Motor neuron (in vitro differentiated cells): ENCODE results near the gene DUOXA1. TPM values are rescaled to one million over a fixed set of nuclear protein-coding genes. Genes with fewer than 3 reads are reported as not detected.

ENCODE experiments used
- ATAC-seq, 8 experiments: fragments of 200-7000 bp; cut with Tn5 transposase; replicated peaks in 6 of 8; 2 replicates each; pipeline ENCODE4 v1.8.0; 2021; ENCODE audit warnings: mild to moderate bottlenecking in 8 of 8, moderate library complexity in 8 of 8
- H3K27ac ChIP-seq, 2 donors: fragments of 250-450 bp; sonication (Bioruptor Pico); 2 replicates each; pipeline ENCODE4 v1.9.0; 2021; ENCODE audit warnings: antibody characterized with exemption in 2 of 2, mild to moderate bottlenecking in 2 of 2, moderate library complexity in 1 of 2
- H3K4me1 ChIP-seq, 2 donors: fragments of 250-450 bp; sonication (Bioruptor Pico); replicated peaks in 1 of 2; 2 replicates each; pipeline ENCODE4 v1.6.1; 2021; ENCODE audit warnings: antibody characterized with exemption in 2 of 2, mild to moderate bottlenecking in 2 of 2, moderate library complexity in 1 of 2
- H3K4me3 ChIP-seq, 5 donors: fragments of 250-450 bp; sonication (Bioruptor Pico); 2 replicates each; pipeline ENCODE4 v1.9.0; 2021; ENCODE audit warnings: antibody characterized with exemption in 5 of 5, mild to moderate bottlenecking in 5 of 5, moderate library complexity in 4 of 5
- WGBS, 10 experiments: fragments of 450-650 bp; shearing (Covaris generic); methylation state at CpG; one replicate each; pipeline ENCODE4 v1.0.0; 2022; 5-methylcytosine and 5-hydroxymethylcytosine counted together
- in situ Hi-C, 9 experiments: fragments of 400-800 bp; cut with MboI; loops; one replicate each; pipeline ENCODE4 v1.15.0; 2021; ENCODE audit warnings: low sequenced_read_pairs in 9 of 9, low pct_unique_long_range_greater_than_20kb in 2 of 9; ENCODE audit not compliant: unreplicated experiment in 9 of 9
- total RNA-seq, 8 experiments: library from RNA; unstranded; fragments of 300-600 nt; gene quantifications; 2 replicates each; pipeline versions ENCODE4 v1.2.3 to v1.2.4, GENCODE V29; 2022

DUOXA1 gene
- total RNA-seq, 8 experiments from 2014 or later = 0.05 to 3.3 (median 0.48) TPM; not detected in 2

DNA sequence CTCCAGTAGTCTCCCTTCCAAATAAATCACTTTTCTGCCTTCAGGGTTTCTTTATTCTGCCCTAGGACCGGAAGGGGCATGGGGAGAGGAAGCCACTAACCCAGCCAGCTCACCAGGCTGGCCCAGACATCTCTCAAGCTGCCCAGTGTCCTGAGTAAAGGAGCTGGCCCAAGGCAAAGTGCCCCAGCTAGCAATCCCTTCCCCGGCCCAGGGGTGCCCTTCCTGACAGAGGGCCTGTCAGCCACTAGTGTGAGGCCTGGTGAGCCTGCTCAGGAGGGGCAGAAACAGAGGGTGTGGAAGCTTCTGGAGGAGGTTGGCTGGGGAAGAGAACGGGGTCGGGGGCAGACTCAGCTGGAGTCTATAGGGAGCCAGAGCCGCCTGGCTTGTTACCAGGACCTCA is 35.9 kb upstream of the DUOXA1 start:
- no peak for ATAC-seq
- Histone ChIP-seq H3K4me1 (peaks cover 25 to 42% of the 10 kb centered on the region in 2 donors), H3K4me3 (no peak overlapping the region), H3K27ac (peak overlapping the region; percentile 95 to 97)
- WGBS, 10 experiments = 80 to 100% methylated on average over 1 to 4 of the region's 5 CpGs; no CpG with 5 or more reads in 8 of the 10 experiments
- in situ Hi-C loops = loop anchor here in 3 of 9 experiments (25.0 kb wide), 2 partner anchors 222 to 247 kb away; partner anchors contain the start of gene GATM (in 2 of the 3)

DNA sequence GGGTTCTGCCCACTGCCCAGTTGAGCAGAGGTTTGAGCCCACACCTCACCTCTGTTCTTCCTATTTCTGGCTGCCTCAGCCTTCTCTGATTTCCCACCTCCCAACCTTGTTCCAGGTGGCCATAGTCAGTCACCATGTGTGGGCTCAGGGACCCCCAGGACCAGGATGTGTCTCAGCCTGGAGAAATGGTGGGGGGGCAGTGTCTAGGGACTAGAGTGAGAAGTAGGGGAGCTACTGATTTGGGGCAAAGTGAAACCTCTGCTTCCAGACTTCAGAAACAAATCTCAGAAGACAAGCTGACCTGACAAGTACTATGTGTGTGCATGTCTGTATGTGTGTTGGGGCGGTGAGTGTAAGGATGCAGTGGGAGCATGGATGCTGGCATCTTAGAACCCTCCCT is 35.2 kb upstream of the DUOXA1 start:
- in situ Hi-C loops = loop anchor here in 3 of 9 experiments (25.0 kb wide), 2 partner anchors 222 to 247 kb away; partner anchors contain the start of gene GATM (in 2 of the 3)
- no peak overlapping the region for H3K4me3 ChIP-seq
- WGBS, 10 experiments = 100% methylated on average over 1 of the region's 1 CpG; no CpG with 5 or more reads in 6 of the 10 experiments
- ATAC-seq = no peak
- no peak overlapping the region for H3K27ac ChIP-seq
- peaks cover 23 to 37% of the 10 kb centered on the region in 2 donors for H3K4me1 ChIP-seq

DNA sequence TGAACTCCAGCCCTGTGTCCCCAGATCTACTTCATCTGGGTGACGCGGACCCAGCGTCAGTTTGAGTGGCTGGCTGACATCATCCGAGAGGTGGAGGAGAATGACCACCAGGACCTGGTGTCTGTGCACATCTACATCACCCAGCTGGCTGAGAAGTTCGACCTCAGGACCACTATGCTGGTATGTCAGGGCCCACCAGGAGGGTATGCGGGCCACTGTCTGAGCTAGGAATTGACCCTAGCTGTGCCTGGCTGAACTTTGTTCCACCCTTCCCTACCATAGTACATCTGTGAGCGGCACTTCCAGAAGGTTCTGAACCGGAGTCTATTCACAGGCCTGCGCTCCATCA is 33.8 kb upstream of the DUOXA1 start:
- peaks cover 13 to 23% of the 10 kb centered on the region in 2 donors for H3K4me1 ChIP-seq
- H3K27ac ChIP-seq = no peak overlapping the region
- no peak for ATAC-seq
- in situ Hi-C loops = loop anchor here in 3 of 9 experiments (25.0 kb wide), 2 partner anchors 224 to 249 kb away; partner anchors contain the start of gene GATM (in 2 of the 3)
- no peak overlapping the region for H3K4me3 ChIP-seq
- 51 to 100% (median 99%) methylated on average over 1 to 6 of the region's 9 CpGs; no CpG with 5 or more reads in 2 of the 10 experiments for WGBS, 10 experiments

DNA sequence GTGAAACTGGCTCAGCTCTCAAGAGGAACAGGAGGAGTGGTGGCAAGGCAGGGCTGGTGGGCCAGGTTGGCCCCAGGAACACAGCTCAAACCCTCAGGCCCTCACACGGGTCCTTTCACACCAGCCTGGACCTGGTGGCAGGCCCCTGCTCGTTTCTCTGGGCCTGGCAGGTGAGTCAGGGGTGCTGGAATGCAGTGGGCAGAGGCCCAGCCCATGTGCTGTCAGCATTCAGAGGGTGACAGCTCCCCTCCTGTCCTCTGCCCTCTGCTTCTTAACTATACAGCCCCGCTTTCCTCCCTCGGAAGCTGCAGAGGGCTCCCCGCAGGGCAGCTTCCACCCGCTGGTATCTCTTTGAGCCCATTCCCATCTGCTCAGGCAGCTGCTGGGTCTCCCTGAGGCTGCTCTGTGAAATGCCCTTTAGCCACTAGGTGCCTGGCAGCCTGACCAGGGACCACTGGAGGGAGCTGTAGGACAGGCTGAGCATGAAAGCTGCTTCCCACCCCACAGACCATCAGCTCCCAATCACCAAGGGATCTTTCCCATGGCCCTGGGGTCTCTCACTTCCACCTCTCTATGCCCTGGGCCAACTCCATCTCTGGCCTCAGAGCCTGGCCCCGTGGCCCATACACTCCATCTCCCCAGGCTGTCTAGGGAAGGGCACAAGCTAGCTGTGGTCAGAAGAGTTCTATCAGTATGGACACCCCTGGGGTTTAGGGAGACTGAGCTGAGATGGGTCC is 33.3 kb upstream of the DUOXA1 start:
- no peak overlapping the region for H3K4me3 ChIP-seq
- WGBS, 10 experiments = 0 to 30% (median 7%) methylated on average over 1 to 4 of the region's 7 CpGs; no CpG with 5 or more reads in 3 of the 10 experiments
- peak; percentile 42 to 74 (median 56) for ATAC-seq
- no peak overlapping the region for H3K27ac ChIP-seq
- peaks cover 18 to 22% of the 10 kb centered on the region in 2 donors for H3K4me1 ChIP-seq
- in situ Hi-C loops = loop anchor here in 3 of 9 experiments (25.0 kb wide), 2 partner anchors 224 to 249 kb away; partner anchors contain the start of gene GATM (in 2 of the 3)

DNA sequence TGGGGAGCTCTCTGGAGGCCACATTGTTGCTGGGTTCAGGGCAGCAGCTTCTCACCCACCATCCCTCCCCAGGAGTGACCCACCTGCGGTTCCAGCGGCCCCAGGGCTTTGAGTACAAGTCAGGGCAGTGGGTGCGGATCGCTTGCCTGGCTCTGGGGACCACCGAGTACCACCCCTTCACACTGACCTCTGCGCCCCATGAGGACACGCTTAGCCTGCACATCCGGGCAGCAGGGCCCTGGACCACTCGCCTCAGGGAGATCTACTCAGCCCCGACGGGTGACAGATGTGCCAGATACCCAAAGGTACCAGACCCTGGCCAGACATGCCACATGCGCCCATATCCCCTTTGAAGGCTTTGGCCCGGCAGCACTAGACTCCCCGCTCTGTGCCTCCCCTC is 32.0 kb upstream of the DUOXA1 start:
- no peak overlapping the region for H3K27ac ChIP-seq
- ATAC-seq = no peak
- in situ Hi-C loops = loop anchor here in 3 of 9 experiments (25.0 kb wide), 2 partner anchors 226 to 251 kb away; partner anchors contain the start of gene GATM (in 2 of the 3)
- H3K4me3 ChIP-seq = no peak overlapping the region
- peaks cover 26% of the 10 kb centered on the region in 2 donors for H3K4me1 ChIP-seq
- 90 to 100% (median 100%) methylated on average over 1 to 2 of the region's 14 CpGs; no CpG with 5 or more reads in 7 of the 10 experiments for WGBS, 10 experiments

DNA sequence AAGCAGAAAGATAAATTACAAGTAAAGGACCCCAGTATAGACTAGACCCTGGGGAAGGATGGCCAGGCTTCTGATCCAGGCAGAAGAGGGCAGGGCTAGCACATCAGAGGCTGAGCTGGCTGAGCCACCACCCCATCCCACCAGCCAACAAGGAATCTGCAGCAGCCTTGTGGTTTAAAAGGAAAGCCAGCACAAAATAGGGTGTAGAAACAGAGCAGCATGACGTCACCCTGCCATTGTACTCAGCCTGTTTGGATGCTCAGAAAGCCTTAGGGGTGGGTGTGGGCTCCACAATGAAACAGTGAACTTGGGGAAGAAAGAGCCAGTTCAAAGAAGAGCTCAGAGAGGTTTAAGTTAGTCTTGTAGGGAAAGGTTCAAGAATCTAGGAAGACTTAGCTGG is 28.3 kb upstream of the DUOXA1 start:
- H3K4me3 ChIP-seq = no peak overlapping the region
- in situ Hi-C loops = loop anchor here in 3 of 9 experiments (25.0 kb wide), 2 partner anchors 229 to 254 kb away; partner anchors contain the start of gene GATM (in 2 of the 3)
- WGBS, 10 experiments = 0% methylated on average over 1 of the region's 1 CpG; no CpG with 5 or more reads in 6 of the 10 experiments

DNA sequence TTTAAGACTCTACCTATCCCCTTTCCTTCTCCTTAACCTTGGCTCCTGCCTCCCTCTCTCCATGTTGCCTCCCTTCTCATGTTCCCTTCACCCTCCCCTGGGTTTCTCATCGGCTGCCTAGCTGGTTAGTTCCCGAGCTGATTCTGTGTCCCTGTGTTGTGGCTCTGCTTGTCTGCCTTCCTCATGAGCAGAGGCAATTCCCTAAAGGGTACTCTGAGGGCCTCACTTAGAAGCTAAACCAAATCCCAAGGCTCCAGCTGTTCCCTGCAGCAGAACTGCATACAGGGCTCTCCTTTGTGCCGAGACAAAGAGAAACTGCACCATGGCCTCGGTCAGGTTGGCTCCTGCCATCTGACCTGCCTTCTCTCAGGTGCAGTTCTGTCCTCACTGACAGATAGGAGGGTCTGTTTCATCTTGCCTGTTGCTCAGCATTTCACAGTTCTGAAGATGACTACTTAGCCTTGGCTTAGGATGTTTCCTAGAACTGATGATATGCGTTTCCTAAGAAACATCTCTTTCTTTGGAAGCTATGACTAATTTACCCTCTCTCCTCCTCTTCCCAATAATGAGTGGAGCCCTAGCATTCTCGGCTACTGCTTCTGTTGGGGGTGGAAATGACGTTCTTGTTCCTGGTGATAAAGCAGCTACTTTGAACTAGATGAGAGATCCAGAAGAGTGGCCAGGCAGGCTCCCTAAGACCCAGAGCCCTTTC is 27.2 kb upstream of the DUOXA1 start:
- Histone ChIP-seq H3K4me3 (no peak overlapping the region), H3K4me1 (peaks cover 12 to 13% of the 10 kb centered on the region in 2 donors), H3K27ac (no peak overlapping the region)
- WGBS, 10 experiments = 0 to 90% (median 62%) methylated on average over 1 to 6 of the region's 7 CpGs; no CpG with 5 or more reads in 3 of the 10 experiments
- in situ Hi-C loops = loop anchor here in 3 of 9 experiments (25.0 kb wide), 2 partner anchors 230 to 255 kb away; partner anchors contain the start of gene GATM (in 2 of the 3)
- peak in 2 of 8 experiments; percentile 12 to 55 for ATAC-seq

More for the DNA sequence above, 28.3 kb upstream of the DUOXA1 start:
- H3K4me1 ChIP-seq = peaks cover 12 to 13% of the 10 kb centered on the region in 2 donors
- peak; percentile 68 to 94 (median 88) for ATAC-seq
- no peak overlapping the region for H3K27ac ChIP-seq

DNA sequence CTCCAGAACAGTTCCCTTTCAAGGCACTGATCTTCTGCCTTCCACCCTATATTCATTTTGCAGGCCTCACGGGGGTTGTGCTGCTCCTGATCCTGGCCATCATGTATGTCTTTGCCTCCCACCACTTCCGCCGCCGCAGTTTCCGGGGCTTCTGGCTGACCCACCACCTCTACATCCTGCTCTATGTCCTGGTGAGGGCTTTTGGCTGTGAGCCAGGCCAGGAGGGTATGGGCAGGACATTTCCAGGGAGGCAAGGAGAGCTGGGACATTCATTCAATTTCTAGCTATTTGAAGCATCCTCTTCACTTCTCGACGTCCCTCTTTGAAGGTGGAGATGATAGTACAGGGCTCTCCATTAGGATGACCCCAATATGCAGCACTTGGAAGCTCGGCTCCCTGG is 26.1 kb upstream of the DUOXA1 start:
- H3K4me3 ChIP-seq = no peak overlapping the region
- no peak for ATAC-seq
- 44 to 100% (median 90%) methylated on average over 2 to 6 of the region's 8 CpGs; no CpG with 5 or more reads in 1 of the 10 experiments for WGBS, 10 experiments
- in situ Hi-C loops = loop anchor here in 3 of 9 experiments (25.0 kb wide), 2 partner anchors 232 to 257 kb away; partner anchors contain the start of gene GATM (in 2 of the 3)
- no peak overlapping the region for H3K27ac ChIP-seq
- peaks cover 12 to 13% of the 10 kb centered on the region in 2 donors for H3K4me1 ChIP-seq

DNA sequence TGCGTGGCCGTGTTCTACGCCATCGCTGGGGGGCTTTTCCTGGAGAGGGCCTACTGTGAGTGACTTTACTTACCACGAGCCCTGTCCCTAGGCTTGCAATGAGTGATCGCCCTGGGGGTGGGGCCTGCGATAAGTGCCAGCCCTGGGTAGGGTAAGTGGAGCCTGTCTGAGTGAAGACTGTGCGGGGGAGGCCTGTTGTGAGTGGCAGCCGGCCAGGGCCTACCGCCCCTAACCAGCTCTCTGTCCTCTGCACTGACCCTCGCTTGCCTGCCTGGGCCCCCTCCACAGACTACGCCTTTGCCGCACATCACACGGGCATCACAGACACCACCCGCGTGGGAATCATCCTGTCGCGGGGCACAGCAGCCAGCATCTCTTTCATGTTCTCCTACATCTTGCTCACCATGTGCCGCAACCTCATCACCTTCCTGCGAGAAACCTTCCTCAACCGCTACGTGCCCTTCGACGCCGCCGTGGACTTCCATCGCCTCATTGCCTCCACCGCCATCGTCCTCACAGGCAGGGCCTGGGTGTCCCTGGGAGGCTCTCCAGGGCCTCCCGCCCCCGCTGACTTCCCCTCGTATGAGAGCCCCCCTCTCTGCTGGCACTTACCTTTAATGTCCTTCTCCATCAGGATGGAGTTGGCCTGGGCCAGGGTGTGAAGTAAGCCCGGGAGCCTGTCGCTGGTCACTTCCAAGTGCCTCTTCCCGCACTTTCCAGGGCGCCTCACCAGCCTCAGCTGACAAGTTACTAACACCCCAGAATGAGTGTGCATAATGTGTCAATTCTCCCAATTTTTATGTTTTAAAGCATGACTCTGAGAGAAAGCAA is 22.5 kb upstream of the DUOXA1 start:
- in situ Hi-C loops = loop anchor here in 3 of 9 experiments (25.0 kb wide), 2 partner anchors 235 to 260 kb away; partner anchors contain the start of gene GATM (in 2 of the 3)
- H3K27ac ChIP-seq = no peak overlapping the region
- H3K4me3 ChIP-seq = no peak overlapping the region
- ATAC-seq = no peak
- peaks cover under 1 to 3% of the 10 kb centered on the region in 2 donors for H3K4me1 ChIP-seq
- 60 to 92% (median 87%) methylated on average over 1 to 5 of the region's 36 CpGs; no CpG with 5 or more reads in 4 of the 10 experiments for WGBS, 10 experiments

DNA sequence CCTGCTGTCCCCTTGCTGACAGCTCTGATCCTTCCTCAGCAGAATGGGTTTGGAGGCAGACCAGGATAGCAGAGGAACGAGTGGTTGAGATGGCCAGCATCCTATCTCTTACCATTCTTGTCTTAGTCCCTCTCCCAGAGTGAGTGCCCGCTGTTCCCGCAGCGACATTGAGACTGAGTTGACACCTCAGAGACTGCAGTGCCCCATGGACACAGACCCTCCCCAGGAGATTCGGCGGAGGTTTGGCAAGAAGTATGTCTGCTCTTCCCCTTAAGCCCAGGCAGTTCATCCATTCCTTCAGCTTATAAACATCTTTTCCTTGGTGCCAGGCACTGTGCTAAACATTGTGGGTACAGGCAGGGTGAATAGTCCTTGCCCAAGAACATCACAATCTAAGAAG is 21.3 kb upstream of the DUOXA1 start:
- H3K27ac ChIP-seq = no peak overlapping the region
- ATAC-seq = no peak
- in situ Hi-C loops = loop anchor here in 3 of 9 experiments (25.0 kb wide), 2 partner anchors 236 to 261 kb away; partner anchors contain the start of gene GATM (in 2 of the 3)
- 80 to 100% (median 89%) methylated on average over 1 to 6 of the region's 6 CpGs; no CpG with 5 or more reads in 4 of the 10 experiments for WGBS, 10 experiments
- H3K4me1 ChIP-seq = no peaks in the 10 kb centered on the region
- H3K4me3 ChIP-seq = no peak overlapping the region

DNA sequence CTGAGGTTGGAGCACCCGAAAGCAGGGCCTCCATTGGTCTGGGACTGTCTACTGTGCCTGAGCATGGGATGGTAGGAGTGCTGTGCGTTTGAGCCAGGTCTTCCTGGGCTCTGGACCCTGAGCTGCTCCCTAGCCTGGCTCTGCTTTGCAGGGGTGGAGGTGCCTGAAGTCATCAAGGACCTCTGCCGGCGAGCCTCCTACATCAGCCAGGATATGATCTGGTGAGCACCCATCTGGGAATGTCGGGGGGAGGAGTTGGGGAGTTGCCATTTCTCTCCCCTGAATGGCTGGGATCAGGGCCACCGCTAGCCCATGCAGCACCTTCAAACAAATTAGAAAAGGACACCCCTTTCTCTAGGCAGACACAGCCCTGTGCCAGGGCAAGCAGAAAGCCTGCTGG is 20.8 kb upstream of the DUOXA1 start:
- 50 to 100% (median 100%) methylated on average over 1 of the region's 6 CpGs; no CpG with 5 or more reads in 7 of the 10 experiments for WGBS, 10 experiments
- ATAC-seq = no peak
- H3K4me3 ChIP-seq = no peak overlapping the region
- H3K27ac ChIP-seq = no peak overlapping the region
- no peaks in the 10 kb centered on the region for H3K4me1 ChIP-seq
- in situ Hi-C loops = loop anchor here in 3 of 9 experiments (25.0 kb wide), 2 partner anchors 237 to 262 kb away; partner anchors contain the start of gene GATM (in 2 of the 3)

DNA sequence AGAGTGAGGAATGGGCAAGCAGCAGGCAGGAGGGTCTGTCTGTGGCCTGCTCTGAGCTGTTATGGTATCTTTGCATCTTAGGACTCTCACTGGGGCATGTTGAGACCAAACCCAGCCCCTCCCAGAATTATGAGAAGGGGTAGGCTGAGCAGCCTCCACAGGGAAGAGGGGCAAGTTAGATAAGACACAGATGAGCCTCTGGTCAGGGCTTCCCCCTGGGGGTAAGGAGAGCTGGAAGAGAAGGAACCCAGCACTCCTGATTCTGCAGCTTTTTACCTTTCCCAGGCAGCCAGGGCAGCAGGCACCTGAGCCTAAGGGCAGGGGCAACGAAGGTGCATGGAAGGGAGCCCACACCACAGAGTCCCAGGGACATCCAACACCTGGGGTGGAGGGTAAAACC is 19.4 kb upstream of the DUOXA1 start:
- in situ Hi-C loops = no loop called here
- ATAC-seq = no peak
- Histone ChIP-seq H3K4me3 (no peak overlapping the region), H3K4me1 (no peaks in the 10 kb centered on the region), H3K27ac (no peak overlapping the region)
- 67 to 86% (median 80%) methylated on average over 1 of the region's 1 CpG; no CpG with 5 or more reads in 7 of the 10 experiments for WGBS, 10 experiments
